ENCODE data around the gene CDKN2A.

DNA sequence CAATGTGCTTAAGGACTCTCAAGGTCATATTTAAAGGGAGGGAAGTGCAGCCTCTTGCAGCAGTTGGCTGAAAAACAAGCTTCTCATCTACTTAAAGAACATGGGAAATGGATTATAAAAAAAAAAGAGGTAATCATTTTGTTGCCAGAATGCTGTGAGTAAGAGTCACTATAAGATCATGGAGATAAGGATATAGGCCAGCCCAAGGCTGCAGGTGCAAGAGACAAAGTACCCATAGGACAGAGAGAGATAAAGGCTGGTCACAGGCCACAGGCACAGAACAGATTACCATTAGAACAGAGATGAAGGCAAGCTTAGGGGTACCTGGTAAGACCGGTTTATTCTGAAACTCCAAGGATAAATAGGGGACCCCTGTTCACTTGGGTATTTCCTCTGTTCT lies 70.5 kb downstream of the CDKN2A start:
- TF ChIP-seq, protein P1, sequence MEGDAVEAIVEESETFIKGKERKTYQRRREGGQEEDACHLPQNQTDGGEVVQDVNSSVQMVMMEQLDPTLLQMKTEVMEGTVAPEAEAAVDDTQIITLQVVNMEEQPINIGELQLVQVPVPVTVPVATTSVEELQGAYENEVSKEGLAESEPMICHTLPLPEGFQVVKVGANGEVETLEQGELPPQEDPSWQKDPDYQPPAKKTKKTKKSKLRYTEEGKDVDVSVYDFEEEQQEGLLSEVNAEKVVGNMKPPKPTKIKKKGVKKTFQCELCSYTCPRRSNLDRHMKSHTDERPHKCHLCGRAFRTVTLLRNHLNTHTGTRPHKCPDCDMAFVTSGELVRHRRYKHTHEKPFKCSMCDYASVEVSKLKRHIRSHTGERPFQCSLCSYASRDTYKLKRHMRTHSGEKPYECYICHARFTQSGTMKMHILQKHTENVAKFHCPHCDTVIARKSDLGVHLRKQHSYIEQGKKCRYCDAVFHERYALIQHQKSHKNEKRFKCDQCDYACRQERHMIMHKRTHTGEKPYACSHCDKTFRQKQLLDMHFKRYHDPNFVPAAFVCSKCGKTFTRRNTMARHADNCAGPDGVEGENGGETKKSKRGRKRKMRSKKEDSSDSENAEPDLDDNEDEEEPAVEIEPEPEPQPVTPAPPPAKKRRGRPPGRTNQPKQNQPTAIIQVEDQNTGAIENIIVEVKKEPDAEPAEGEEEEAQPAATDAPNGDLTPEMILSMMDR (conservative IDR thresholded peaks at IDR 0.05; ENCODE audit: low read length) = no peak
- TF ChIP-seq EZH2phosphoT487 (IDR thresholded peaks at IDR 0.05; ENCODE audit: borderline replicate concordance) = no peak

Data from Loucy (cell line).